GM18909 (cell line): Measurements from ENCODE around the gene SPG7.
"Not testable (repeated sequence)": the region's sequence is repeated elsewhere in the genome, so short reads cannot be mapped to it uniquely, and the experiment has no call there.

Experiments
- ATAC-seq: cut with Tn5 transposase; IDR thresholded peaks from one replicate; pipeline ENCODE4 v1.9.1; 2021; ENCODE audit warnings: mild to moderate bottlenecking; ENCODE audit not compliant: unreplicated experiment, poor library complexity

Gene SPG7

DNA sequence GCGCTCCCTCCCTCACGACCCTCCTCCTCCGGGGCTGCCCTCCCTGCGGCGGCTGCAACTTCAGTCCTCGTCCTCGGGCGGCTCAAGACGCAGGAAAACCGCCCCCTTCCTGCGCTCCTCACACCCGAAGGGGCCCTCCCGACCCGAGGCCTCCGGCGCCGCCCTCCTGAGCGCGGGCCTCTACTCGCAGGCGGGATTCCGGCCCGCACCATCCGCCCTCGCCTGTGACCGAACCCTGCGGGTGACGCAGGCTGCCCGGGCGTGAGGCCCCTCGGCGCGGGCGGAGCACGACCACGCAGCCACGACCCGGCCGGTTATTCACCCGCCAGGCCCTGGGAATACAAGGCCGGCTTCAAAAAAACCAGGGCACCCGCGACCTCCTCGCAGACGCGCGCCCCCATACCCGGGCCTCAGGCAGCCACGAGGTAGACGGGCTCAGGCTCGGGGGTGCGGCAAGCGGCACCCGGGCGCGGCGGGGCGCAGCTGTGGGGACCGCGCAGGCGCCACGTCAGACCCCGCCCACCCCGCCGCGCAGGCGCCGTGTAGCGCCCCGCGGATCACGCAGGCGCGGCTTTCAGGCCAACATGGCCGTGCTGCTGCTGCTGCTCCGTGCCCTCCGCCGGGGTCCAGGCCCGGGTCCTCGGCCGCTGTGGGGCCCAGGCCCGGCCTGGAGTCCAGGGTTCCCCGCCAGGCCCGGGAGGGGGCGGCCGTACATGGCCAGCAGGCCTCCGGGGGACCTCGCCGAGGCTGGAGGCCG, at the start of gene SPG7:
Gene SPG7, plus strand, starts transcription at position 570 of the 757 bp plus-strand sequence. Its CDS starts 15 bp downstream, at position 585.
- ATAC-seq: peak; percentile 67

DNA sequence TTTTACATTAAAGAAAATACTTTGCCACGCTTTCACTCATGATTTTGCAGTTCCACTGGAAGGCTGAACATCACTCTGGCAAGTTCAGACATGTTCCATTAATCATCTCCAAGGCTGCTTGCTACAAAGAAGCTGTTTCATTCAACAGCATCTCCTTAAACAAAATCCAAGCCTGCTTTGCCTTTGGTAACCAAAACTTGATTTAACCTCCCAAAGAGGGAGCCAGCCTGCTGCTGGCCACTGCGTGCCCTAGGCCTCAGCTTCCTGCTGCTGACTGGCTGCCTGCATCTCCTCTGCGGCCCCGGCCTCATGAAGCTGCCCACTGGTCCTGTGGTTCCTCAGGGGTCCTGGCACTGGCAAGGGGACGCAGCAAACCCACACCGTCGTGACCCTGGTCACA, 49.7 kb upstream of the SPG7 start:
- ATAC-seq: no peak

DNA sequence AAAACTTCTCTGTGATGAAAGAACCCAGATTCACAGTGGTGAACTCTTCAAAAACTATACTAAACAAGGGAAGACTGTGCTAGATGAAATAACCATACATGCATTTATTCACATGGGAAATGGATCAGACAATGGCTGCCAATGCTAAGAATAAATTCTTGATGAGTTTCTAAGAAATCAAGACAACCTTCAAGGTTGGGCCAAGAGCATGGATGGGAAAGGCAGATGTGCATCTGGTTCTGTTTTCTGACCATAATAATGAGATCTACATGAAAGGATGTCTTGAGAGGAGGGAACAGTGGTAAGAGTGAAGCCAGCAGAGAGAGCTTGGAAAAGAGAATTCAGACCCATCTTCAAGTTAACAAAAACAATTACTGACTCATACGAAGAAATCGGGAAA, 49.2 kb upstream of the SPG7 start:
- ATAC-seq: no peak

DNA sequence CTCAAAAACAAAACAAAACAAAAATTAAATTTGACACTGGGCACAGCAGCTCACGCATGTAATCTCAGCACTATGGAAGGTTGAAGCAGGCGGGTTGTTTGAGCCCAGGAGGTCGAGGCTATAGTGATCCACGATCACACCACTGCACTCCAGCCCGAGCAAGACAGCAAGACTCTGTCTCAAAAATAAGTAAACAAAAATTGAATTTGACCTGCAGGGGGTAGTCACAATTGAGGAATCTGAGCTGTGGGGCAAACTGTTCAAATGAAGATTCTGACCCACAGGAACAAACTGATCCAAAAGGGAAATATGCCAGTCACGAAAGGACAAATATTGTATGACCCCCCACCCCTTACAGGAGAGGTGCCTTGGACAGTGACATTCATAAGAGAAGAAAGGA, 47.6 kb upstream of the SPG7 start:
- ATAC-seq: no peak

DNA sequence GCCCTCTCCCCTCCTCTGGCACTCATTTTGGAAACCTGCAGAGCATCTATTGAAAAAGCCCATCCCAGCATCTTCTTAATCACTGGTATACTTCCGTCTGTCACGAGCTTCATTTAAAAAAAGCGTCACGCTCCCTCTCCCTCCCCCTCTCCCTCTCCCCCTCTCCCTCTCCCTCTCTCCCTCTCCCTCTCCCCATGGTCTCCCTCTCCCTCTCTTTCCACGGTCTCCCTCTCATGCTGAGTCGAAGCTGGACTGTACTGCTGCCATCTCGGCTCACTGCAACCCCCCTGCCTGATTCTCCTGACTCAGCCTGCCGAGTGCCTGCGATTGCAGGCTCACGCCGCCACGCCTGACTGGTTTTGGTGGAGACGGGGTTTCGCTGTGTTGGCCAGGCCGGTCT, 46.3 kb upstream of the SPG7 start:
- not testable (repeated sequence) for ATAC-seq

DNA sequence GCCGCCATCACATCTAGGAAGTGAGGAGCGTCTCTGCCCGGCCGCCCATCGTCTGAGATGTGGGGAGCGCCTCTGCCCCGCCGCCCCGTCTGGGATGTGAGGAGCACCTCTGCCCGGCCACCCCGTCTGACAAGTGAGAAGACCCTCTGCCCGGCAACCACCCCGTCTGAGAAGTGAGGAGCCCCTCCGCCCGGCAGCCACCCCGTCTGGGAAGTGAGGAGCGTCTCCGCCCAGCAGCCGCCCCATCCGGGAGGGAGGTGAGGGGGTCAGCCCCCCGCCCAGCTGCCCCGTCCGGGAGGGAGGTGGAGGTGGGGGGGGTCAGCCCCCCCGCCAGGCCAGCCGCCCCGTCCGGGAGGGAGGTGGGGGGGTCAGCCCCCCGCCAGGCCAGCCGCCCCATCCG, 45.6 kb upstream of the SPG7 start:
- not testable (repeated sequence) for ATAC-seq

DNA sequence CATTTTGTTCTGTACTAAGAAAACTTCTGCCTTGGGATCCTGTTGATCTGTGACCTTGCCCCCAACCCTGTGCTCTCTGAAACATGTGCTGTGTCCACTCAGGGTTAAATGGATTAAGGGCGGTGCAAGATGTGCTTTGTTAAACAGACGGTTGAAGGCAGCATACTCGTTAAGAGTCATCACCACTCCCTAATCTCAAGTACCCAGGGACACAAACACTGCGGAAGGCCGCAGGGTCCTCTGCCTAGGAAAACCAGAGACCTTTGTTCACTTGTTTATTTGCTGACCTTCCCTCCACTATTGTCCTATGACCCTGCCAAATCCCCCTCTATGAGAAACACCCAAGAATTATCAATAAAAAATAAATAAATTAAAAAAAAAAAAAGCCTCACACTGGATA, 44.9 kb upstream of the SPG7 start:
- ATAC-seq: not testable (repeated sequence)

DNA sequence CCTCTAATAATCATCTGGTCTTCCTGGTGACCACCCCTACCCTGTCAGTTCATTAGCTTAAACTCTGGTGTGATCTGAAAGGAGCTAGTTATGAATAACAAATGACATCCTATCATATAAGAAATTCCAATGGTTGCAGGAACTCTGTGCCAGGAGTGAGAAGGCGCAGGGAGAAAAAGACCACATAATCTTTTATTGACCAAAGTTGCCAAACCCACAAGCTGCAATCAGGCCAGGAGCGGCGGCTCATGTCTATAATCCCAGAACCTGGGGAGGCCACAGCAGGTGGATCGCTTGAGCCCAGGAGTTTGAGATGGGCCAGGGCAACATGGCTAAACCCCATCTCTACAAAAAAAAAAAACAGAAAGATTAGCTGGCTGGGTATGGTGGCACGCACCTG, 41.3 kb upstream of the SPG7 start:
- no peak for ATAC-seq

DNA sequence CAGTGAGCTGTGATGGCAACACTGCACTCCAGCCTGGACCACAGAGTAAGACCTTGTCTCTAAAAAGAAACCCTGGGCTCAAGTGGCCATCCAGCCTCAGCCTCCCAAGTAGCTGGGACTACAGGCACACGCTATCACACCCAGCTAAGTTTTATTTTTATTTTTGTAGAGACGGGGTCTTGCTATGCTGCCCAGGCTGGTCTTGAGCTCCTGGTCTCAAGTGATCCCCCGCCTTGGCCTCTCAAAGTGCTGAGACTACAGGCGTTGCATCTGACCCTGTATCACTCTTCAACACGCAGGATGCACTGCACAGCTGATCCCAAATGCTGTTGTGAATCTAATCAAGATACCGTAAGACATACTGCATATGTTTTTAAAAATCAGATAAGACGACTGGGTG, 40.8 kb upstream of the SPG7 start:
- ATAC-seq: no peak

DNA sequence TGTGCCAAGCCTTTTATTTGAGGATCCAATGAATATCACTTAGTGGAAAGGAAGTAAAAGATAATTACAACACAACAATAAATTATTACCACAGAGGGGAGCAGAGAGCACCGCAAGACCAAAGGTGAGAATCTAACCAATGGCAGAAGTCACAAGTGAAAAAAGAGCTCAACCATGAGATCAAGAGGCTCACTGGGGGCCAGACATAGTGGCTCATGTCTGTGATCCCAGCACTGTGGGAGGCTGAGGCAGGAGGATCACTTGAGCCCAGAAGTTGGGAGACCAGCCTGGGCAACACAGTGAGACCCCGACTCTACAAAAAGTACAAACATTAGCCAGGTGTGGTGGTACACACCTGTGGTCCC, 35.5 kb upstream of the SPG7 start:
- ATAC-seq: no peak

DNA sequence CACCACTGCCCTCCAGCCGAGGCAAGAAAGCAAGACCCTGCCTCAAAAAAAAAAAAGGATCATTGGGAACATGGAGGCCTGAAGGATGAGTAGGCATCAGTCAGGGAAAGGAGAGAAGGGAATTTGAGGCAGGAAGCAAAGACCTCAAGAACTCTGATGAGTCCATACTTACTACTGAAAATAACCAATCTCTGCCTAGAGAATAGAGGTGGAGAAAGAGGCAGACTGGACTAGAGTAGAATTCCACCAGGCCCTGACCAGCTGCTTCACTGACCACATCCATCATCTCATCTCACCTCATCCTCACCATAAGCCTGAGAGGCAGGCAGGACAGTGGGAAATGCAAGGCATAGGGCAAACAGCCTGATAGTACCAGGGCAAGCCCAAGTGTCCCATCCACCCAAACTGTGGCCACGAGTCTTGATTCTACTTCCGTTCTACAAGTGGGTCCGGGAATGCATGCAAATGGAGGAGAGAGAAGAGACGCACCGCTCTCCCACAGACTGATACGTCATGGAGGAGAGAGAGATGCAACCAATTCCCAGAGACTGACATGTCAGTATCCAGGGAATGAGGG, 35.0 kb upstream of the SPG7 start:
- no peak for ATAC-seq

DNA sequence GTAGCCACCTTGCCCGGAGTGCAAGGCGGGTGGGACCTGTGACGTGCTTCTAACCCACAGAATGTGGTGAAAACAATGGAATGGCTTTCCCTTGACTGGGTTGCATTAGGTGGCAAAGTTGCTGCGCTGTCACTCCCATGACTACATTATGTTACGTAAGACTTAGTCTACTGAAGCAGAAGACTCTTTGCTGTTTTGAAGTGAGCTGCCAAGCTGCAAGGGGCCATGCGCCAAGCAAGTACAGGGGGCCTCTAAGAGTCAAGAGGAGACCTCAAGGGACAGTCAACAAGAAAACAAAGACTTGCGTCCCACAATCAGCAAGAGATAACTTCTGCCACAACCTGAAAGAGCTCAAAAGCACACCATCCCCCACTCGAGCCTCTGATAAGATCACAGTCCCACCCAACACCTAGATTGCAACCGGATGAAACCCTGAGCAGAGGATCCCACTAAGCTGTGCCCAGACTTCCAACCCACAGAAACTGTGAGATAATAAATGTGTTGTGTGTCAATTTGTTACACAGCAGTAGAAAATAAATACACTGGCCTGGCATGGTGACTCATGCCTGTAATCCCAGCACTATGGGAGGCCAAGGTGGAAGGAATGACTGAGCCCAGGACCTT, 34.3 kb upstream of the SPG7 start:
- ATAC-seq: no peak

DNA sequence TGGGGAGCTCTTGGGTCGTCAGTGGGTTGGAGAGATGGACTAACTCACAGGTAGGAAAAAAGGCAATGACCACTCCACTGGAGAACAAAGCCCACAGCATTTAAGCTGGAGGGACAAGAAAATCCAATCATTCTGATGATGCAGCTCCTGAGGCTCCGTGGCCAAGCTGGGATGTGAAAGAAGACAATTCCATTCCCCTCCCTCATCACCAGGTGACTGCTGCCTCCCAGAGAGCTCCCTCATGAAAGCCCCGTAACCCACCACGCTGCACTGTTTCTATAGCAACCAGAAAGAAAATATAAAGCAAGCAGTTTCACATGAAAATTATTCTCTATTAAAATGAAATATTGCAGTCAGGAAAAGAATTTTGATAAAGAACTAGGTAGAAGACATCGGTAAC, 33.1 kb upstream of the SPG7 start:
- no peak for ATAC-seq

DNA sequence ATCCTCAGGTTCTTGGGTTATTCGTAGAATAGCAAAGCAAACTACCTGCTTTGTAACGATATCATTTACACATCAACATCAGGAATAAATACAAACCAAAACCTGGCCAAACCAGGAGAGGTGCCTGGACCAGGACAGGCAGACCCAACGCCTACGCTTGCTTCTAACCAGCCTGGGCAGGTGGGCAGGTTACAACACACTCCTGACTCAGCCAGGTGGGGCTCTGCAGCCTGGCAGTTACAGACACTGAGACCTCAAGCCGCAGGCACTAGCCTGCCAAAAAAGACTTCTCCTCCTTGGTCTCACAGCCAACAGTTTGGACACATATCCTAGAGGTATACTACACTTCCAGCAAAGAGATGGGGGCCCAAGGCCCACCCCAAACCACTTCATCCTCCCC, 31.8 kb upstream of the SPG7 start:
- peak; percentile 12 for ATAC-seq

DNA sequence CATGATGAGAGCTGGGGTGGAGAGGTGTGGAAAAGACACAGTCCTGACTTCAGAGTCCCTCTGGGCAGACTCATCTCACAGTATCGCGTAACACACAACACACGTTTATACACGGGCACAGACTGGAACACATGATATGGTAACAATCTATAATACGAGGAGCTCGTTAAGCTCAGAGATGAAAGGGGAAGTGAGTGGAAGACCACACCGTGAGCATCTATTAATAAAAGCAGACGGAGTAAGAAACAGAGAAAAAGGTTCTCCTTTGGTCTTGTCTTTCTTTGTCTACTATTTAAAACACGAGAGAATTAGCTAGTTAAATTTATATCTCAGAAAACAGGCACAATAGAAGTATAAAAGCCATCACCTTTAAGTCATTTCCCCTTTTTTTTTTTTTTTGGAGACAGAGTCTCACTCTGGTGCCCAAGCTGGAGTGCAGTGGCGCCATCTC, 31.4 kb upstream of the SPG7 start:
- ATAC-seq: peak; percentile 43

DNA sequence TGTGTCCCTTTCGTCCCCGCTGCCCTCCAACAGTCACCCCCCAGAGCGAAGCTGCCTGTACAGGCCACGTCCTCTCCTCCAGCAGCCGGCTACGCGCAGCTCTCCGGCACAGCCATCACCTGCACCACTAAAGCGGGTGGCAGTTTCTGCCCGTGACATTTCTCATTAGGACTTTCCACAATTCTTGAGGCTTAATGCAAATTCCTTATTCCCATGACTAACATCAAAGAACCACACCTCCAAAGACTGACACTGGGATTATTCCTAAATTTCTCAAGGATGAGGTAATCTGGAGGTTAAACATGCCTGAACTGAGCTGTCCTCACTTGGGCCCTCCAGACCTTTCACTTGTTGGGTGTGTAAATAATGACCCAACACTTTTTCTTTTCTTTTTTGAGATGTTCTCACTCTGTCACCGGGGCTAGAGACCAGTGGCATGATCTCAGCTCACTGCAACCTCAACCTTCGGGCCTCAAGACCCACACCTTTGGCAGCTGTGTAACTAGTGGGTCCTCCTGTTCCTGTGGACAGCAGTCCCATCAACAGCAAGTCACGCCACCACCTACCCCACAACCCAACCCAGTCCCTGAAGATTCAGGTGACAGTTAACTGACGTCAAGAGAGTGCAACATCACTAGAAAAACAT, 29.5 kb upstream of the SPG7 start:
- ATAC-seq: no peak

DNA sequence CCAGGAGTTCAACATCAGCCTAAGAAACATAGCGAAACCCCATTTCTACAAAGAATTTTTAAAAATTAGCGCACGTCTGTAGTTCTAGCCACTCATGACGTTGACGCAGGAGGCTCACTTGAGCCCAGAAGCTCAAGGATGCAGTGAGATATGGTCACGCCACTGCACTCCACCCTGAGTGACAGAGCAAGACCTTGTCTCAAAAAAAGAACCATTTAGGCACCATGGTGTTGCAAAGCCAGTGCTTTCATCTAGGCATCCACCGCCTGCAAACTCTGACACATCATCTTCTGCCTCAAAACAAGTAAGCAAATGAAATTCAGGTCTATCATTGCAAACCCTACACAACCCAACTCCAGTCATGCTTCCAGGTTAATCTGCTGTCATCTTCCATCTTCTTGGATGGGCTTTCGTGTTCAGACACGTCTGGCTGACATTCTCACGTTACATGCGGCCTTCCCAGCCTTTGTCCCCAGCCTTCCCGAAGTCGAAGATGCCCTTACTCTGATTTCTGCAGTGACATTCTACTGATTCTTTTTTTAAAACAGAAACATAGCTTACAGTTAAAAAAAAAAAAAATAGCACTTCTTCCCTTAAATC, 26.7 kb upstream of the SPG7 start:
- no peak for ATAC-seq

DNA sequence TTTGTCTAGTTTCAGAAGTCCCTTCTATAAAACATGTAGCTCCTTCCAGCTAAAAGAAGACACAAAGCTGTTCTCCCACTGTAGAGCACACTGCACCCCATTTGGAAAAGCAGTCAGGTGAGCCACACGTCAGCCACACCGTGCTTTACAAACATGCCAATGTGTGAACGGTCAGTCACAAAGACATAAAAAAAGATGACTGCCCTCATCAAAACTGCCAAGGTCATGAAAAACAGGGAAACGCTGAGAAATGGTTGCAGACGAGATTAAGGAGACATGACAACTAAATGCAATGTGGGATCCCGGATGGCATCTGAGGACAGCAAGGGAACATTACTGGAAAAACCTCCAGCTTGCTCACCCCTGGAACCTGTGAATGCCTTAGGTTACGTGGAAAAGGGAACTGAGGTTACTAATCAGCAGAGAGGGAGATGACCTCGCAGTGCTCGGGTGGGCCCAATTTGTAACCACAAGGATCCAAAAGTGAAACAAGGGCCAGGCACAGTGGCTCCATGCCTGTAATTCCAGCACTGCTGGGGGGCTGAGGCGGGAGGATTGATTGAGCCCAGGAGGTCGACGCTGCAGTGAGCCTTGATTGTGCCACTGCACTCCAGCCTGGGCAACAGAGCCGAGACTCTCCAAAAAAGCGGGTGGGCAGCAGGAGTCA, 25.9 kb upstream of the SPG7 start:
- no peak for ATAC-seq

DNA sequence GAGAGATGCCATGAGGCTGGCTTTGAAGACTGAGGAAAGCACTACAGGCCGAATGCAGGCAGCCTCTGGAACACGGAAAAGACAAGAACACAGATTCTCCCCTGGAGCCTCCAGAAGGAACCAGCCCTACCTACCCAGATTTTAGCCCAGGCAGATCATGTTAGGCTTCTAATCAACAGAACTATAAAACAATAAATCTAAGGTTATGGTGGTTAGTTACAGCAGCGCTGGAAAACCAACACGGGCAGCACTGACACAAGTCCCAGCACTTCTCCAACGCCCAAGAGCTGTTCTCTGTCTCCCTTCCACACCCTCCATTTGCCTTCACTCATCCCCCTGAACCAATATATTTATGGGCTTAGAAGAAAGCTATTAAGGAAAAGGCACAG, 25.4 kb upstream of the SPG7 start:
- no peak for ATAC-seq

DNA sequence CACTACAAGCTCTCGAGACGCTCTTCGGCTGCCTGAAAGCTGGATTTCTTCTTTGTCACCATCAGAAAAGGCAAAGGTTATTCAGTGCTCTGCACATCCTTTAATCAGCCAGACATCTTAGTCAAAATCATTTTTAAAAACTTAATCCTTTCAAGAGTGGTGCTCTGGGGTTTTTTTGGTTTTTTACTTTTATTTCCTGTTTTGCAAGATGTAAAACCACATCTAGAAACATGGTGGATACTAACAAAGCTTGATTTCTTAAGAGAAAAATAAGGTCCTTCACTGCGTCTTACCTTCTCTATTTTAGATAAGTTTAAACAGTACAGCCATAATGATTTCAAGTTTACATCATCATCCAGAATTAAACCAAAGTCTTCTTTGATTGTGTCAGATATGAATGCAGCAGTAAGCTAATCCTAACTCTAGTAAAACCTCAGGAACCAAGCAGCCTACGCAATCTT, 24.1 kb upstream of the SPG7 start:
- no peak for ATAC-seq
